Measurements from ENCODE around the gene CYP2A7.
"Not testable (repeated sequence)": the region's sequence is repeated elsewhere in the genome, so short reads cannot be mapped to it uniquely, and the experiment has no call there.

The CYP2A7 gene

DNA sequence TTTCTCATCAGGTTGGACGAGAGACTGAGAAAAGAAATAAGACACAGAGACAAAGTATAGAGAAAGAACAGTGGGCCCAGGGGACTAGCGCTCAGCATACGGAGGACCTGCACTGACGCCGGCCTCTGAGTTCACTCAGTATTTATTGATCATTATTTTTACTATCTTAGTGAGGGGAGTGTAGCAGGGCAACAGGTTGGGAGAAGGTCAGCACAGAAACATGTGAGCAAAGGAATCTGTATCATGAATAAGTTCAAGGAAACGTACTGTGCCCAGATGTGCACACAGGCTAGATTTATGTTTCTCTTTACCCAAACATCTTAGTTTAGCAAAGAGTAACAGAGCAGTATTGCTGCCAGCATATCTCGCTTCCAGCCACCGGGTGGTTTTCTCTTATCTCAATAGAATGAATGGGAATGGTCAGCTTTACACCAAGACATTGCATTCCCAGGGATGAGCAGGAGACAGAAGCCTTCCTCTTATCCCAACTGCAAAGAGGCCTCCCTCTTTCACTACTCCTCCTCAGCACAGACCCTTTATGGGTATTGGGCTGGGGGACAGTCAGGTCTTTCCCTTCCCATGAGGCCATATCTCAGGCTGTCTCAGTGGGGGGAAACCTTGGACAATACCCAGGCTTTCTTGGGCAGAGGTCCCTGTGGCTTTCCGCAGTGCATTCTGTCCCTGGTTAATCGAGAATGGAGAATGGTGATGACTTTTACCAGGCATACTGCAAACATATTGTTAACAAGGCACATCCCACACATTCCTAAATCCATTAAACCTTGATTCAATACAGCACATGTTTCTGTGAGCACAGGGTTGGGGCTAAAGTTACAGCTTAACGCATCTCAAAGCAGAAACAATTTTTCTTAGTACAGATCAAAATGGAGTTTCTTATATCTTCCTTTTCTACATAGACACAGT, 40.5 kb upstream of the CYP2A7 start:
- not testable (repeated sequence) for ATAC-seq

- no peak for ATAC-seq
- TF ChIP-seq ESRRG (CRISPR knock-in tag; IDR thresholded peaks at IDR 0.05) (no peak), CSDC2 (CRISPR knock-in tag; IDR thresholded peaks at IDR 0.05) (no peak), SNAI2 (CRISPR knock-in tag; IDR thresholded peaks at IDR 0.05) (no peak), ZC3H10 (CRISPR knock-in tag; IDR thresholded peaks at IDR 0.05) (no peak), ZFP30 (CRISPR knock-in tag; IDR thresholded peaks at IDR 0.05) (no peak), RARB (CRISPR knock-in tag; IDR thresholded peaks at IDR 0.05) (no peak), GLIS3 (CRISPR knock-in tag; IDR thresholded peaks at IDR 0.05) (no peak), TCF4 (CRISPR knock-in tag; IDR thresholded peaks at IDR 0.05; ENCODE audit: borderline replicate concordance) (no peak), ZNF565 (CRISPR knock-in tag; conservative IDR thresholded peaks at IDR 0.05; ENCODE audit: low read depth) (no peak), TSHZ2 (CRISPR knock-in tag; IDR thresholded peaks at IDR 0.05) (no peak), ARNTL (CRISPR knock-in tag; IDR thresholded peaks at IDR 0.05; ENCODE audit: borderline replicate concordance, low read depth) (no peak)
- TF ChIP-seq, protein P1, sequence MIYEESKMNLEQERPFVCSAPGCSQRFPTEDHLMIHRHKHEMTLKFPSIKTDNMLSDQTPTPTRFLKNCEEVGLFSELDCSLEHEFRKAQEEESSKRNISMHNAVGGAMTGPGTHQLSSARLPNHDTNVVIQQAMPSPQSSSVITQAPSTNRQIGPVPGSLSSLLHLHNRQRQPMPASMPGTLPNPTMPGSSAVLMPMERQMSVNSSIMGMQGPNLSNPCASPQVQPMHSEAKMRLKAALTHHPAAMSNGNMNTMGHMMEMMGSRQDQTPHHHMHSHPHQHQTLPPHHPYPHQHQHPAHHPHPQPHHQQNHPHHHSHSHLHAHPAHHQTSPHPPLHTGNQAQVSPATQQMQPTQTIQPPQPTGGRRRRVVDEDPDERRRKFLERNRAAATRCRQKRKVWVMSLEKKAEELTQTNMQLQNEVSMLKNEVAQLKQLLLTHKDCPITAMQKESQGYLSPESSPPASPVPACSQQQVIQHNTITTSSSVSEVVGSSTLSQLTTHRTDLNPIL (CRISPR knock-in tag; IDR thresholded peaks at IDR 0.05; ENCODE audit: low read depth): no peak
- TF ChIP-seq, protein P2, sequence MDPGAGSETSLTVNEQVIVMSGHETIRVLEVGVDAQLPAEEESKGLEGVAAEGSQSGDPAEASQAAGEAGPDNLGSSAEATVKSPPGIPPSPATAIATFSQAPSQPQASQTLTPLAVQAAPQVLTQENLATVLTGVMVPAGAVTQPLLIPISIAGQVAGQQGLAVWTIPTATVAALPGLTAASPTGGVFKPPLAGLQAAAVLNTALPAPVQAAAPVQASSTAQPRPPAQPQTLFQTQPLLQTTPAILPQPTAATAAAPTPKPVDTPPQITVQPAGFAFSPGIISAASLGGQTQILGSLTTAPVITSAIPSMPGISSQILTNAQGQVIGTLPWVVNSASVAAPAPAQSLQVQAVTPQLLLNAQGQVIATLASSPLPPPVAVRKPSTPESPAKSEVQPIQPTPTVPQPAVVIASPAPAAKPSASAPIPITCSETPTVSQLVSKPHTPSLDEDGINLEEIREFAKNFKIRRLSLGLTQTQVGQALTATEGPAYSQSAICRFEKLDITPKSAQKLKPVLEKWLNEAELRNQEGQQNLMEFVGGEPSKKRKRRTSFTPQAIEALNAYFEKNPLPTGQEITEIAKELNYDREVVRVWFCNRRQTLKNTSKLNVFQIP (CRISPR knock-in tag; IDR thresholded peaks at IDR 0.05; ENCODE audit: borderline replicate concordance, low read depth): no peak
Measured at GRCh38 chr19:40921005-40921897, 39.2 kb upstream of the CYP2A7 start.

- ATAC-seq: no peak
Measured at GRCh38 chr19:40920300-40921004, 38.4 kb upstream of the CYP2A7 start.

DNA sequence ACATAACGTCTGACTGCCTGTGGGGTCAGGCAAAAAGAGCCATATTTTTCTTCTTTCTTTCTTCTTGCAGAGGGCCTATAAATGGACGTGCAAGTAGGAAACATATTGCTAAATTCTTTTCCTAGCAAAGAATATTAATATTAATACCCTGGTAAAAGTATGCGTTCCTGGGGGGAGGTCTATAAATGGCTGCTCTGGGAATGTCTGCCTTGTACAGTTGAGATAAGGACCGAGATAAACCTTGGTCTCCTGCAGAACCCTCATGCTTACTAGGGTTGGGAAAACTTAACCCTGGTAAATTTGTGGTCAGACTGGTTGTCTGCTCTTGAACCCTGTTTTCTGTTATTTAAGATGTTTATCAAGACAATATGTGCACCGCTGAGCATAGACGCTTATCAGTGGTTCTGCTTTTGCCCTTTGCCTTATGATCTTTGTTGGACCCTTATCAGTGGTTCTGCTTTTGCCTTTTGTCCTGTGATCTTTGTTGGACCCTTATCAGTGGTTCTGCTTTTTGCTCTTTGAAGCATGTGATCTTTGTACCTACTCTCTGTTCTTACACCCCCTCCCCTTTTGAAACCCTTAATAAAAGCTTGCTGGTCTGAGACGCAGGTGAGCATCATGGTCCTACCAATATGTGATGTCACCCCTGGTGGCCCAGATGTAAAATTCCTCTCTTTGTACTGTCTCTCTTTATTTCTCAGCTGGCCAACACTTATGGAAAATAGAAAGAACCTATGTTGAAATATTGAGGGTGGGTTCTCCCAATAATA, 37.7 kb upstream of the CYP2A7 start:
- ATAC-seq: not testable (repeated sequence)

More at GRCh38 chr19:40920300-40921004, 38.4 kb upstream of the CYP2A7 start:
- TF ChIP-seq ZFP30 (CRISPR knock-in tag; IDR thresholded peaks at IDR 0.05): no peak

GRCh38 chr19:40918303-40918702, 36.3 kb upstream of the CYP2A7 start:
- not testable (repeated sequence) for ATAC-seq

DNA sequence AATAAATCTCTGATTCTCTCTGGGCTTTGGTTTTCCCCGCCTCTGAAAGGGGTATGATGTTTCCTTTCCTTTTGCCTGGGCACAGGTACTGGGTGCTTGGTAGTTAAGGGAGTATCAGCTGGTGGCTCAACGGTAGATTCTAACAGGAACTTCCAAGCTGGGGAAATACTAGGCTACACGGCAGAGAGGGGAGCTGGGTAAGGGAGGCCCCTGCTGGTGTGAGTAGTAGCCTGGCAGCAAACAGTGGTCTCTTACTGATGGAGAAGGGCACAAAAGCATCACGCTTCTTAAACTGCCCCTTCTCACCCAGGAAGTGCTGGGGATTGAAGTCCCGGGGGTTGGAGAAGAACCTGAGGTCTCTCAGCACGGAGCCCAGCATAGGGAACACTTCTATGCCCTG, 26.9 kb upstream of the CYP2A7 start:
- ATAC-seq: no peak
- TF ChIP-seq BACH2 (CRISPR knock-in tag; IDR thresholded peaks at IDR 0.05; ENCODE audit: borderline replicate concordance) (no peak), RARB (CRISPR knock-in tag; IDR thresholded peaks at IDR 0.05) (no peak), ISL1 (CRISPR knock-in tag; IDR thresholded peaks at IDR 0.05) (no peak), ZC3H10 (CRISPR knock-in tag; IDR thresholded peaks at IDR 0.05) (no peak), GLIS3 (CRISPR knock-in tag; IDR thresholded peaks at IDR 0.05) (no peak), TSHZ2 (CRISPR knock-in tag; IDR thresholded peaks at IDR 0.05) (no peak), ESRRG (CRISPR knock-in tag; IDR thresholded peaks at IDR 0.05) (no peak), SNAI2 (CRISPR knock-in tag; IDR thresholded peaks at IDR 0.05) (no peak)
- TF ChIP-seq, protein P3, sequence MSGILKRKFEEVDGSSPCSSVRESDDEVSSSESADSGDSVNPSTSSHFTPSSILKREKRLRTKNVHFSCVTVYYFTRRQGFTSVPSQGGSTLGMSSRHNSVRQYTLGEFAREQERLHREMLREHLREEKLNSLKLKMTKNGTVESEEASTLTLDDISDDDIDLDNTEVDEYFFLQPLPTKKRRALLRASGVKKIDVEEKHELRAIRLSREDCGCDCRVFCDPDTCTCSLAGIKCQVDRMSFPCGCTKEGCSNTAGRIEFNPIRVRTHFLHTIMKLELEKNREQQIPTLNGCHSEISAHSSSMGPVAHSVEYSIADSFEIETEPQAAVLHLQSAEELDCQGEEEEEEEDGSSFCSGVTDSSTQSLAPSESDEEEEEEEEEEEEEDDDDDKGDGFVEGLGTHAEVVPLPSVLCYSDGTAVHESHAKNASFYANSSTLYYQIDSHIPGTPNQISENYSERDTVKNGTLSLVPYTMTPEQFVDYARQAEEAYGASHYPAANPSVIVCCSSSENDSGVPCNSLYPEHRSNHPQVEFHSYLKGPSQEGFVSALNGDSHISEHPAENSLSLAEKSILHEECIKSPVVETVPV (CRISPR knock-in tag; IDR thresholded peaks at IDR 0.05): no peak

Data from SK-N-SH treated with all-trans-retinoic acid at 6 μM for 48 hours (cell line).